ENCODE results near the gene MEGF10.

DNA sequence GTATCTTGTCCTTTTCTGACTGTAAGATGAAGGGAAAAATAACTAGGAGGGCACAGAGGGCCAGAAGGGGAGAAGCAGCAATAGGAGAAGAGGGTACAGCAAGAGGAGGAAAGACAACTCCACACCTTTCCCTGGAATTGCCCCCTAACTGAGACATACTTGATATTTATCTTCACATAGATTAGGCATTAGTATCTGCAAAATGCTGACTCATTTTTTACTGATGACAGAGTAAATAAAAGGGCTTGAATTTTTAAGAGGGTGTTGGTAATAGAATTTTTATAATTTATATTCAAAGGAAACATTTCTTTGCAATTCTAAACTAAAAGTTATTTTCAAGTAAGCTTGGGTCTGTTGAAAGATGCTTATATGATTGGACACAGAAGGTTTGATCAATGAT is 140.0 kb downstream of the MEGF10 start:
- TF ChIP-seq CTCF (IDR thresholded peaks at IDR 0.05) (no peak), POLR2A (IDR thresholded peaks at IDR 0.05) (no peak)
